ENCODE measurements around the gene U2AF1L4.
"Not testable (repeated sequence)": the region's sequence is repeated elsewhere in the genome, so short reads cannot be mapped to it uniquely, and the experiment has no call there.

The U2AF1L4 gene

GRCh38 chr19:35780717-35781116 lies 35.5 kb upstream of the U2AF1L4 start:
- DNase-seq: no peak

- no peak for DNase-seq
These were observed 34.8 kb upstream of the U2AF1L4 start for GRCh38 chr19:35780058-35780457.

- DNase-seq: no peak
These were observed 33.8 kb upstream of the U2AF1L4 start for GRCh38 chr19:35779033-35779432.

GRCh38 chr19:35777961-35778360 lies 32.7 kb upstream of the U2AF1L4 start:
- no peak for DNase-seq

- no peak for DNase-seq
These were observed 32.0 kb upstream of the U2AF1L4 start for GRCh38 chr19:35777086-35777841.

- peak; percentile 15 for DNase-seq
These were observed 31.0 kb upstream of the U2AF1L4 start for GRCh38 chr19:35776102-35776788.

- DNase-seq: peak; percentile 99
These were observed 30.3 kb upstream of the U2AF1L4 start, which contains the start of gene ARHGAP33 for GRCh38 chr19:35775298-35776101. Gene ARHGAP33 (plus strand): TSS chr19:35775564. CDS start chr19:35775659, 95 bp downstream.

GRCh38 chr19:35775046-35775297 lies 29.8 kb upstream of the U2AF1L4 start:
- DNase-seq: no peak

- DNase-seq: no peak
These were observed 29.2 kb upstream of the U2AF1L4 start for GRCh38 chr19:35774274-35775045.

- DNase-seq: no peak
These were observed 28.0 kb upstream of the U2AF1L4 start for GRCh38 chr19:35773020-35773806.

GRCh38 chr19:35772362-35772761 lies 27.1 kb upstream of the U2AF1L4 start:
- DNase-seq: not testable (repeated sequence)

GRCh38 chr19:35768082-35768421 lies 22.8 kb upstream of the U2AF1L4 start:
- DNase-seq: no peak

- DNase-seq: no peak
These were observed 22.3 kb upstream of the U2AF1L4 start for GRCh38 chr19:35767288-35768081.

GRCh38 chr19:35766571-35767104 lies 21.4 kb upstream of the U2AF1L4 start:
- DNase-seq: no peak

- DNase-seq: no peak
These were observed 19.5 kb upstream of the U2AF1L4 start for GRCh38 chr19:35764432-35765315.

- DNase-seq: no peak
These were observed 15.6 kb upstream of the U2AF1L4 start for GRCh38 chr19:35760711-35761349.

GRCh38 chr19:35759697-35760096 lies 14.5 kb upstream of the U2AF1L4 start:
- DNase-seq: no peak

- DNase-seq: peak; percentile 99
These were observed 12.8 kb upstream of the U2AF1L4 start, which contains the start of gene PROSER3 for GRCh38 chr19:35757749-35758608. Gene PROSER3 (plus strand): TSS chr19:35758176. CDS start chr19:35758216, 40 bp downstream.

Data from NCI-H1694 (cell line).